ENCODE measurements around the gene TNFAIP8.

Gene TNFAIP8

GRCh38 chr5:119343766-119344165 lies 12.1 kb upstream of the TNFAIP8 start:
- TF ChIP-seq CTCF (IDR thresholded peaks at IDR 0.05; ENCODE audit: unreplicated experiment in 3 of 3) = no peak
- Mint-ChIP-seq H3K9me3 (no peaks in the 10 kb centered on the region), H3K27ac (peak overlapping the region in 1 of 3 experiments; percentile 56), H3K4me1 (peaks cover 21% of the 10 kb centered on the region), H3K36me3 (ENCODE audit: low read depth) (no peaks in the 10 kb centered on the region), H3K27me3 (ENCODE audit: low read depth) (no peaks in the 10 kb centered on the region), H3K4me3 (no peak overlapping the region)

- no peaks in the 10 kb centered on the region for H3K27me3 Mint-ChIP-seq (ENCODE audit: low read depth)
- H3K4me3 Mint-ChIP-seq = no peak overlapping the region
- TF ChIP-seq CTCF (IDR thresholded peaks at IDR 0.05; ENCODE audit: unreplicated experiment in 3 of 3) = no peak
- H3K4me1 Mint-ChIP-seq = peaks cover 21% of the 10 kb centered on the region
- H3K9me3 Mint-ChIP-seq = no peaks in the 10 kb centered on the region
- no peaks in the 10 kb centered on the region for H3K36me3 Mint-ChIP-seq (ENCODE audit: low read depth)
- no peak overlapping the region for H3K27ac Mint-ChIP-seq
Measured at GRCh38 chr5:119344231-119344630, 11.6 kb upstream of the TNFAIP8 start.

GRCh38 chr5:119345861-119346260 lies 10.0 kb upstream of the TNFAIP8 start:
- no peak for TF ChIP-seq CTCF (IDR thresholded peaks at IDR 0.05; ENCODE audit: unreplicated experiment in 3 of 3)
- H3K36me3 Mint-ChIP-seq (ENCODE audit: low read depth) = no peaks in the 10 kb centered on the region

GRCh38 chr5:119346394-119346793 lies 9.4 kb upstream of the TNFAIP8 start:
- H3K27me3 Mint-ChIP-seq (ENCODE audit: low read depth) = peaks cover 5% of the 10 kb centered on the region
- peaks cover 16% of the 10 kb centered on the region for H3K4me1 Mint-ChIP-seq
- no peak overlapping the region for H3K27ac Mint-ChIP-seq
- H3K4me3 Mint-ChIP-seq = no peak overlapping the region
- TF ChIP-seq CTCF (IDR thresholded peaks at IDR 0.05; ENCODE audit: unreplicated experiment in 3 of 3) = no peak
- no peaks in the 10 kb centered on the region for H3K36me3 Mint-ChIP-seq (ENCODE audit: low read depth)
- H3K9me3 Mint-ChIP-seq = no peaks in the 10 kb centered on the region

More at GRCh38 chr5:119345861-119346260, 10.0 kb upstream of the TNFAIP8 start:
- H3K27ac Mint-ChIP-seq = no peak overlapping the region
- H3K27me3 Mint-ChIP-seq (ENCODE audit: low read depth) = peaks cover 4% of the 10 kb centered on the region
- no peak overlapping the region for H3K4me3 Mint-ChIP-seq
- no peaks in the 10 kb centered on the region for H3K9me3 Mint-ChIP-seq
- peaks cover 16% of the 10 kb centered on the region for H3K4me1 Mint-ChIP-seq

GRCh38 chr5:119347574-119347973 lies 8.2 kb upstream of the TNFAIP8 start:
- H3K9me3 Mint-ChIP-seq = no peaks in the 10 kb centered on the region
- peaks cover 16% of the 10 kb centered on the region for H3K4me1 Mint-ChIP-seq
- no peak for TF ChIP-seq CTCF (IDR thresholded peaks at IDR 0.05; ENCODE audit: unreplicated experiment in 3 of 3)

GRCh38 chr5:119347991-119348390 lies 7.8 kb upstream of the TNFAIP8 start:
- no peak for TF ChIP-seq CTCF (IDR thresholded peaks at IDR 0.05; ENCODE audit: unreplicated experiment in 3 of 3)
- Mint-ChIP-seq H3K36me3 (ENCODE audit: low read depth) (no peaks in the 10 kb centered on the region), H3K9me3 (no peaks in the 10 kb centered on the region), H3K27ac (peak overlapping the region; percentile 31 to 76 (median 46)), H3K4me1 (peaks cover 15% of the 10 kb centered on the region), H3K27me3 (ENCODE audit: low read depth) (peaks cover 5% of the 10 kb centered on the region), H3K4me3 (no peak overlapping the region)

More at GRCh38 chr5:119347574-119347973, 8.2 kb upstream of the TNFAIP8 start:
- no peaks in the 10 kb centered on the region for H3K36me3 Mint-ChIP-seq (ENCODE audit: low read depth)
- H3K4me3 Mint-ChIP-seq = no peak overlapping the region
- H3K27ac Mint-ChIP-seq = peak overlapping the region; percentile 31 to 76 (median 46)
- H3K27me3 Mint-ChIP-seq (ENCODE audit: low read depth) = peaks cover 5% of the 10 kb centered on the region

Measured in nephron (organoid).